Transverse colon (tissue), 4 donors: ENCODE data around the gene EHBP1.

Source experiments
- EP300 ChIP-seq: sonication (generic); formaldehyde crosslinking; IDR thresholded peaks from one replicate; pipeline ENCODE4 v1.6.1; 2017; ENCODE audit warnings: antibody characterized with exemption, low read depth
- POLR2AphosphoS5 ChIP-seq, 3 donors: sonication (generic); formaldehyde crosslinking; IDR thresholded peaks; one replicate each; pipeline ENCODE4 v1.6.1; 2016; ENCODE audit warnings: antibody characterized with exemption in 3 of 3
- TF ChIP-seq, protein P1 (sequence below), 5 experiments: fragments of 200-600 bp in 3 of 5; fragments of 450-650 bp in 2 of 5; sonication (generic) in 3 of 5; IDR thresholded peaks; 1 replicate in 2 of 5; 2 replicates in 3 of 5; pipeline ENCODE4 v1.5.1; 2016 to 2017; ENCODE audit warnings: antibody characterized with exemption in 5 of 5, inconsistent platforms in 3 of 5, mild to moderate bottlenecking in 2 of 5, moderate library complexity in 1 of 5

DNA sequence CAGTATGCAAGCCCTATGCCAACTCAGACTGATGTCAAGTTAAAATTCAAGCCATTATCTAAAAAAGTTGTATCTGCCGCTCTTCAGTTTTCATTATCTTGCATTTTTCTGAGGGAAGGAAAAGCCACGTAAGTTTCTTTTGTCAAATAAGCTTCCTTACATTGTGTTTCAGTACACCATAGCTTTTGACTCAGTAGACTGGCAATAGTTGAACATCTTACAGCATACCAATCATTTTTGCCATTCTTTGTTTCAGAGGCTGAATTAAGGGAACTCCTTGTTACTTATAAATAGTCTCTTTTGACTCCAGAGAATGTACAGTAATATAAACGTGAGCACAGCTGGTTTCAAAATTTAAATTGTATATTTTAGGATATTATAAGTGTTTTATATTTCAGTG, 120.6 kb downstream of the EHBP1 start:
- TF ChIP-seq, protein P1, sequence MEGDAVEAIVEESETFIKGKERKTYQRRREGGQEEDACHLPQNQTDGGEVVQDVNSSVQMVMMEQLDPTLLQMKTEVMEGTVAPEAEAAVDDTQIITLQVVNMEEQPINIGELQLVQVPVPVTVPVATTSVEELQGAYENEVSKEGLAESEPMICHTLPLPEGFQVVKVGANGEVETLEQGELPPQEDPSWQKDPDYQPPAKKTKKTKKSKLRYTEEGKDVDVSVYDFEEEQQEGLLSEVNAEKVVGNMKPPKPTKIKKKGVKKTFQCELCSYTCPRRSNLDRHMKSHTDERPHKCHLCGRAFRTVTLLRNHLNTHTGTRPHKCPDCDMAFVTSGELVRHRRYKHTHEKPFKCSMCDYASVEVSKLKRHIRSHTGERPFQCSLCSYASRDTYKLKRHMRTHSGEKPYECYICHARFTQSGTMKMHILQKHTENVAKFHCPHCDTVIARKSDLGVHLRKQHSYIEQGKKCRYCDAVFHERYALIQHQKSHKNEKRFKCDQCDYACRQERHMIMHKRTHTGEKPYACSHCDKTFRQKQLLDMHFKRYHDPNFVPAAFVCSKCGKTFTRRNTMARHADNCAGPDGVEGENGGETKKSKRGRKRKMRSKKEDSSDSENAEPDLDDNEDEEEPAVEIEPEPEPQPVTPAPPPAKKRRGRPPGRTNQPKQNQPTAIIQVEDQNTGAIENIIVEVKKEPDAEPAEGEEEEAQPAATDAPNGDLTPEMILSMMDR (IDR thresholded peaks at IDR 0.05) = no peak
- TF ChIP-seq POLR2AphosphoS5 (IDR thresholded peaks at IDR 0.05) = no peak
- no peak for TF ChIP-seq EP300
